ENCODE data around the gene MTF1.

MTF1 gene

DNA sequence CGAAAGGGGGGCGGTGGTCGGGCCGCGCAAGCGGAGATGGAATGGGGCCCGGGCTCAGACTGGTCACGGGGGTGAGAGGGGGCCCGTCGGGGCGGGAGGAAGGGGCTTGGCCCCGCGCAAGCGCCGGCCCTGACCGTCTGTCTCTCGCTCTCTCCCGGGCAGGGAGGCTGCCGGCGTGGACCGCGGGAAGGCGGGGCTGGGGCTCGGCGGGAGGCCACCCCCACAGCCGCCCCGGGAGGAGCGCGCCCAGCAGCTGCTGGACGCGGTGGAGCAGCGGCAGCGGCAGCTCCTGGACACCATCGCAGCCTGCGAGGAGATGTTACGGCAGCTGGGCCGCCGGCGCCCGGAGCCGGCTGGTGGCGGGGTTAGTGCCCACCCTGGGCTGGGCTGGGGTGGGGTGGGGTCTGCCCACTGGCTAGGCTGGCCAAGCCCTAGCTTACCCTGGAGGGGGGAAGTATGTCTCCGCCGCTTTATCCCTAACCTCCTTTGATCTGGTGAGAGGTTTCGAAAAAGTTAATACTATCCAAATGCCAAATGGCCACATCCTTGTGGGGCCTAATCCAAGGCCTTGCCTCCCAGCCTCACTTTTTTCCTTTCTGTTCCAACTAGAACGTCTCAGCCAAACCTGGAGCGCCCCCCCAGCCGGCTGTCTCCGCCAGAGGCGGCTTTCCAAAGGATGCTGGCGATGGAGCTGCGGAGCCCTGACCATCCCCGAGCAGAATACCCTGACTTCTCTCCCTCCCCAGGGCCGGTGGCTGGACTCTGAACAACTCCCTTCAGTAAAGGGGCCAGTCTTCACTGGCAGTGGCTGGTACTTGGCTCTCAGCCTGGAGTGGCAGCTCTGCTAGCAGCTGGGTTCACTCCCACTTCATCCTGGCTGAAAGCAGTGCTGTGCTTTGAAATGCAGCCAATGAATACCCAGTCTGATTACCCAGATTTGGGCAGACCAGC, 50.7 kb downstream of the MTF1 start:
- TF ChIP-seq, protein P1, sequence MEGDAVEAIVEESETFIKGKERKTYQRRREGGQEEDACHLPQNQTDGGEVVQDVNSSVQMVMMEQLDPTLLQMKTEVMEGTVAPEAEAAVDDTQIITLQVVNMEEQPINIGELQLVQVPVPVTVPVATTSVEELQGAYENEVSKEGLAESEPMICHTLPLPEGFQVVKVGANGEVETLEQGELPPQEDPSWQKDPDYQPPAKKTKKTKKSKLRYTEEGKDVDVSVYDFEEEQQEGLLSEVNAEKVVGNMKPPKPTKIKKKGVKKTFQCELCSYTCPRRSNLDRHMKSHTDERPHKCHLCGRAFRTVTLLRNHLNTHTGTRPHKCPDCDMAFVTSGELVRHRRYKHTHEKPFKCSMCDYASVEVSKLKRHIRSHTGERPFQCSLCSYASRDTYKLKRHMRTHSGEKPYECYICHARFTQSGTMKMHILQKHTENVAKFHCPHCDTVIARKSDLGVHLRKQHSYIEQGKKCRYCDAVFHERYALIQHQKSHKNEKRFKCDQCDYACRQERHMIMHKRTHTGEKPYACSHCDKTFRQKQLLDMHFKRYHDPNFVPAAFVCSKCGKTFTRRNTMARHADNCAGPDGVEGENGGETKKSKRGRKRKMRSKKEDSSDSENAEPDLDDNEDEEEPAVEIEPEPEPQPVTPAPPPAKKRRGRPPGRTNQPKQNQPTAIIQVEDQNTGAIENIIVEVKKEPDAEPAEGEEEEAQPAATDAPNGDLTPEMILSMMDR (IDR thresholded peaks at IDR 0.05), result no peak
- peaks cover 26 to 36% (median 27%) of the 10 kb centered on the region in 3 donors for H3K36me3 ChIP-seq
- intact Hi-C loops (cut with DNase I; ENCODE audit: low total_unique reads), result loop anchor here (10.0 kb wide), 1 partner anchor 124 kb away; no protein-coding TSS in a partner anchor
- peak overlapping the region; percentile 68 to 95 for H3K4me3 ChIP-seq
- peak overlapping the region; percentile 89 to 96 for H3K27ac ChIP-seq
- no peaks in the 10 kb centered on the region for H3K9me3 ChIP-seq
- peak; percentile 48 to 82 for DNase-seq
- peaks cover 0 to 40% (median 30%) of the 10 kb centered on the region in 4 donors for H3K4me1 ChIP-seq
- no peaks in the 10 kb centered on the region for H3K27me3 ChIP-seq

DNA sequence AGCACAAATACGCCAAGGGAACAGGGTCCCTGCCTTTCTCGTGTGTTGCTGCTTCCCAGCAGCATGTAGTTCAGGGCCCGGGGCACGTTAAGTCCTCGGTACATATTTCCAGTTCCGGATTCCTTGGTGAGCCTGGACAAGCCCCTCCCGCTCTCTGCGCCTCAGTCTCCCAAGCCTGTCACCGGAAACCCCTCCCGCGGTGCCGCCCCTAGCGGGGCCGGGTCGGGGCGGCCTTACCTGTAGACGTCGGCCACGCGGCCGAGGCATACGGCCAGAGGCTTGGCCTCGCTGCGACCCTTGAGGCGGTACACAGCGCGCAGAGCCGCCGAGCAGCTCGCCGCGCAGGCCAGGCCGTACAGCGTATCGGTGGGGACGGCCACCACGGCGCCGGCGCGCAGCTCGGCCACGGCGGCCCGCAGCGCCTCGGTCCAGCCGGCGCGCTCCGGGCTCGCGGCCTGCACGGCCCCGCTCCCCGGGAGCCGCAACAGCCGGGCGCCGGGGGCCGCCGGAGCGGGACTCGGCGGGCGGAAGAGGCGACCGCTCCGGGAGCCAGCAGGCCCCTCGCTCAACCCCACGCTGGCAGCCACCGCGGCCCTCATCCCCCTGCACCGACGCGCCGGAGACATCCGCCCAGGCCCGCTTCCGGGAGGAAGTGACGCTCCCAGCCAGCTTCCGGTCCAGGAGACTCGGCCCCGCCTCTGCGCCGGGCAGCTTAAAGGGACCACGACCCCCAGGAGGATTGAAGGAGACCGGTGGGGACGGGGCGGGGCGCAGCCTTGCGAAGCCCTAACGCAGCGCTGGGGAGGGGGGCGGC, 51.6 kb downstream of the MTF1 start, which contains the start of the genes C1orf122 and YRDC:
Gene C1orf122, plus strand, starts transcription at position 236 of the 814 bp plus-strand sequence. CDS start 615 bp downstream, outside the sequence.
Gene YRDC, minus strand, starts transcription at position 654 of the 814 bp plus-strand sequence. Its CDS starts 28 bp downstream, at position 626.
- Histone ChIP-seq H3K27me3 (no peaks in the 10 kb centered on the region), H3K4me3 (peak within 1 kb of the TSS; percentile 68 to 95), H3K27ac (peak within 1 kb of the TSS; percentile 89 to 96), H3K9me3 (no peaks in the 10 kb centered on the region), H3K4me1 (peaks cover 0 to 40% (median 30%) of the 10 kb centered on the region in 4 donors), H3K36me3 (peaks cover 32 to 45% (median 36%) of the 10 kb centered on the region in 3 donors)
- TF ChIP-seq, protein P1 (IDR thresholded peaks at IDR 0.05), result no peak
- intact Hi-C loops (cut with DNase I; ENCODE audit: low total_unique reads), result loop anchor here (10.0 kb wide), 1 partner anchor 123 kb away; no protein-coding TSS in a partner anchor
- peak; percentile 94 to 95 for DNase-seq

DNA sequence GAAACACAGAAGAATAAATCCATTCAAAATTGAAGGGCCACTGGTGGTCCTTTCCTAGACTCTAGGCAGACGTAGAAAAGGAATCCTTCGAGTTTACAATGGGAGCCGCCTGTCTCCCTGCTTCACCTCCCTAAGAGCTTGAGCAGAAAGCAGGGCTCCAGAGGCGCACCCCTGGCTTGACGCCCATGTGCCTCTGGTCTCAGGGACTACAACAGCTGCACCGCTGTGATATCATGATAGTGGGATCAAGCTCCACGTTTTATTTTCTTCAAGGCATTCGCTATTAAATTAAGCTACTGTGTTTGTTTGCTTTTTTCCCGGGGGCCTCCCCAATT, 52.2 kb downstream of the MTF1 start:
- intact Hi-C loops (cut with DNase I; ENCODE audit: low total_unique reads), result loop anchor here (10.0 kb wide), 1 partner anchor 122 kb away; no protein-coding TSS in a partner anchor
- TF ChIP-seq, protein P1 (IDR thresholded peaks at IDR 0.05), result no peak
- no peaks in the 10 kb centered on the region for H3K27me3 ChIP-seq
- H3K36me3 ChIP-seq, result peaks cover 37 to 51% (median 42%) of the 10 kb centered on the region in 3 donors
- no peaks in the 10 kb centered on the region for H3K9me3 ChIP-seq
- H3K4me1 ChIP-seq, result peaks cover 0 to 40% (median 30%) of the 10 kb centered on the region in 4 donors
- peak overlapping the region; percentile 68 to 95 for H3K4me3 ChIP-seq
- no peak for DNase-seq
- peak overlapping the region; percentile 89 to 96 for H3K27ac ChIP-seq

DNA sequence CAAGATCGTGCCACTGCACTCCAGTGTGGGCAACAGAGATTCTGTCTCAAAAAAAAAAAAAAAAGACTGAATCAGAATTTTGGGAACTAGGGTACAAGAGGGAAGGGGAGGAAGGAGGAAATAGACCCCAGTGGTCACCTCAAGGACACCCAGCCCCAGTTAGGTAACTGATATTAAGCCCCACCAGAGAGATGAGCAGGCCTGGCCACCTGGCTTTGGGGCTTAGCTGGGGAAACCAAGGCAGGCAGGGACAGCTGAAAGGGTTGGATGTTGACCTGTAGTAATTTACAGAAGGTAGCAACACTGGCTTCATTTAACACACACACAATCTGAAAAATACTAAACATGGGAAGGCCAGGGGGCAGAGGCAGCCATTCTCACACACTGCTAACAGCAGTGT, 57.0 kb downstream of the MTF1 start:
- DNase-seq, result no peak
- H3K9me3 ChIP-seq, result no peaks in the 10 kb centered on the region
- TF ChIP-seq, protein P1 (IDR thresholded peaks at IDR 0.05), result no peak
- H3K36me3 ChIP-seq, result peaks cover 46 to 77% (median 52%) of the 10 kb centered on the region in 3 donors
- no peak overlapping the region for H3K4me3 ChIP-seq
- intact Hi-C loops (cut with DNase I; ENCODE audit: low total_unique reads), result loop anchor here (10.0 kb wide), 1 partner anchor 118 kb away; no protein-coding TSS in a partner anchor
- H3K27ac ChIP-seq, result no peak overlapping the region
- no peaks in the 10 kb centered on the region for H3K27me3 ChIP-seq
- H3K4me1 ChIP-seq, result peaks cover 0 to 20% (median 14%) of the 10 kb centered on the region in 4 donors

DNA sequence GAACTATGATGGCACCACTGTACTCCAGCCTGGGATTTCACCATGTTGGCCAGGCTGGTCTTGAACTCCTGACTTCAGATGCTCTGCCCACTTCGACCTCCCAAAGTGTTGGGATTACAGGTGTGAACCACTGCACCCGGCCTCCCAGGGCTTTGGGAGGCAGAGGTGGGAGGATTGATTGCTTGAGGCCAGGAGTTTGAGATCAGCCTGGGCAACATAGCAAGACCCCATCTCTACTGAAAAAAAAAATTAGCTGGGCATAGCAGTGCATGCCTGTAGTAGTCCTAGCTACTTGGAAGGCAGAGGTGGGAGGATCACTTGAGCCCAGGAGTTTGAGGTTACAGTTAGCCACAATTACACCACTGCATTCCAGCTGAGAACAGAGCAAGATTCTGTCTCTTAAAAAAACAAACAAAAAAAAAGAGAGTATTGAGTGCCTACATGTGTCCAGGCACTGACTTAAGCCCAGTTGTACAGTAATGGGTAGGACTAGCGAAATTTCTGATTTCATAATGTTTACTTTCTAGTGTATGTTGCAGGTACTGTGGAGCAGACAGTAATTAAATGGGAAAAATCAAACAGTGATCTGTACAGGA, 61.5 kb downstream of the MTF1 start:
- H3K9me3 ChIP-seq, result no peaks in the 10 kb centered on the region
- DNase-seq, result no peak
- intact Hi-C loops (cut with DNase I; ENCODE audit: low total_unique reads), result no loop called here
- no peak overlapping the region for H3K27ac ChIP-seq
- peaks cover 11 to 37% (median 20%) of the 10 kb centered on the region in 3 donors for H3K36me3 ChIP-seq
- H3K27me3 ChIP-seq, result no peaks in the 10 kb centered on the region
- TF ChIP-seq, protein P1 (IDR thresholded peaks at IDR 0.05), result no peak
- no peak overlapping the region for H3K4me3 ChIP-seq
- peaks cover 0 to 25% (median 18%) of the 10 kb centered on the region in 4 donors for H3K4me1 ChIP-seq
